K562 (cell line): ENCODE results near the gene HNRNPLL. TPM values are rescaled to one million over a fixed set of nuclear protein-coding genes. Genes with fewer than 3 reads are reported as not detected.

Experiments used
- GTF2E2 ChIP-seq: fragments of 200-800 bp; sonication (Bioruptor generic); IDR thresholded peaks from 2 replicates; pipeline ENCODE4 v1.6.1; 2016; ENCODE audit warnings: missing genetic modification characterization, missing compliant biosample characterization
- MYBL2 ChIP-seq, 2 experiments: fragments of 450-650 bp in 1 of 2; sonication (generic) in 1 of 2; formaldehyde crosslinking in 1 of 2; IDR thresholded peaks; 2 replicates each; pipeline versions ENCODE4 v1.6.1 to v1.8.1; 2017 to 2022; ENCODE audit warnings: borderline replicate concordance in 1 of 2, inconsistent platforms in 1 of 2, low read depth in 1 of 2, mild to moderate bottlenecking in 1 of 2, missing genetic modification reagents in 1 of 2, moderate library complexity in 1 of 2
- NKRF ChIP-seq: fragments of 450-650 bp; IDR thresholded peaks from 2 replicates; pipeline ENCODE4 v1.6.1; 2016; ENCODE audit warnings: borderline replicate concordance
- POLR2H ChIP-seq: IDR thresholded peaks from 2 replicates; pipeline ENCODE4 v1.6.1; 2016; ENCODE audit warnings: missing genetic modification characterization, low read depth, mild to moderate bottlenecking, control low read depth, missing compliant biosample characterization, moderate library complexity
- RUNX1 ChIP-seq: sonication (generic); IDR thresholded peaks from 2 replicates; pipeline ENCODE4 v1.6.1; 2016; ENCODE audit warnings: antibody characterized with exemption, low read depth
- SIN3B ChIP-seq: fragments of 450-650 bp; IDR thresholded peaks from 2 replicates; pipeline ENCODE4 v1.6.1; 2017; ENCODE audit warnings: low read depth, mild to moderate bottlenecking, moderate library complexity
- TEAD4 ChIP-seq, 2 experiments: sonication (generic) in 1 of 2; formaldehyde crosslinking in 1 of 2; IDR thresholded peaks; 2 replicates each; pipeline versions ENCODE4 v1.6.1 to v1.8.0; 2012 to 2022; ENCODE audit warnings: borderline replicate concordance in 1 of 2, inconsistent platforms in 1 of 2, low read length in 1 of 2, mild to moderate bottlenecking in 1 of 2, missing genetic modification reagents in 1 of 2
- VEZF1 ChIP-seq: fragments of 200-800 bp; sonication (Bioruptor generic); IDR thresholded peaks from 2 replicates; pipeline ENCODE4 v1.6.1; 2017; ENCODE audit warnings: missing genetic modification characterization, missing compliant biosample characterization
- ZBTB9 ChIP-seq: fragments of 450-650 bp; formaldehyde crosslinking; IDR thresholded peaks from 2 replicates; pipeline ENCODE4 v1.4.0; 2020; ENCODE audit warnings: mild to moderate bottlenecking, moderate library complexity
- ZHX1 ChIP-seq: fragments of 150-350 bp; conservative IDR thresholded peaks from 2 replicates; pipeline ENCODE4 v1.6.1; 2014; ENCODE audit warnings: low read length
- ZNF507 ChIP-seq: conservative IDR thresholded peaks from 2 replicates; pipeline ENCODE4 v1.6.1; 2017; ENCODE audit warnings: missing genetic modification characterization, missing compliant biosample characterization
- polyA plus RNA-seq, 8 experiments: library from polyadenylated mRNA; depleted of rRNA in 4 of 8; stranded (reverse) in 5 of 8; unstranded in 3 of 8; fragments of >200 nt; fragmentation: Nextera tagmentation in 2 of 8; fragmentation: Illumina TruSeq in 1 of 8; extraction: Ambion mirVana in 2 of 8; extraction: Trizol in 1 of 8; gene quantifications; 2 replicates each; pipeline versions ENCODE4 v1.2.1 to v1.2.3, GENCODE V29; 2011 to 2014; ENCODE audit warnings: inconsistent platforms in 1 of 8, missing spikeins in 1 of 8
- total RNA-seq, 7 experiments: library from RNA; depleted of rRNA in 6 of 7; stranded (reverse); fragments of >200 nt in 6 of 7; fragmentation: Illumina TruSeq in 2 of 7; extraction: Trizol in 2 of 7; gene quantifications; 2 replicates each; pipeline versions ENCODE4 v1.2.1 to v1.2.3, GENCODE V29; 2011 to 2021; ENCODE audit warnings: low replicate concordance in 1 of 7

The HNRNPLL gene
- total and polyA plus RNA-seq, 9 of the 15 experiments (the other 6 are each of a cell fraction or from before 2014, with no cell fraction given), result 19.8 to 135 (median 57.8) TPM

GRCh38 chr2:38602732-38603401, at the start of gene HNRNPLL (continued):
- TF ChIP-seq MYBL2 (IDR thresholded peaks at IDR 0.05; ENCODE audit: low read depth) (no peak), MYBL2 (CRISPR knock-in tag; IDR thresholded peaks at IDR 0.05; ENCODE audit: borderline replicate concordance) (no peak), GTF2E2 (tag) (peak; percentile 89), VEZF1 (CRISPR knock-in tag) (peak; percentile 98), POLR2H (tag) (peak; percentile 83), ZHX1 (no peak), ZBTB9 (CRISPR knock-in tag) (no peak), SIN3B (peak; percentile 54; the same call in 1 of the 2 replicates), TEAD4 (IDR thresholded peaks at IDR 0.05; ENCODE audit: low read length) (peak; percentile 33), TEAD4 (CRISPR knock-in tag; IDR thresholded peaks at IDR 0.05; ENCODE audit: borderline replicate concordance) (no peak), RUNX1 (no peak), NKRF (no peak), ZNF507 (no peak)
